OCI-LY1 (cell line): Measurements from ENCODE around the gene CNTFR.

Experiments
- H2AFZ ChIP-seq: fragments of 200-600 bp; sonication (generic), shearing (Covaris generic); 2 replicates; pipeline ENCODE4 v1.6.0; 2014; ENCODE audit warnings: antibody characterized with exemption, mild to moderate bottlenecking, low read length
- H3F3A ChIP-seq: fragments of 200-600 bp; sonication (generic), shearing (Covaris generic); 2 replicates; pipeline ENCODE4 v1.6.0; 2014; ENCODE audit warnings: mild to moderate bottlenecking, antibody characterized with exemption, low read length, moderate library complexity; ENCODE audit not compliant: insufficient read depth
- H3K27ac ChIP-seq: fragments of 200-600 bp; sonication (generic); 2 replicates; pipeline ENCODE4 v1.5.1; 2014; ENCODE audit warnings: low read length, mixed run types, mild to moderate bottlenecking, low read depth; ENCODE audit not compliant: poor library complexity, severe bottlenecking
- H3K27me3 ChIP-seq: fragments of 200-600 bp; sonication (generic); 2 replicates; pipeline ENCODE4 v1.6.0; 2014; ENCODE audit warnings: antibody characterized with exemption, mild to moderate bottlenecking, low read length, moderate library complexity; ENCODE audit not compliant: insufficient read depth
- H3K36me3 ChIP-seq: fragments of 200-600 bp; sonication (generic); 2 replicates; pipeline ENCODE4 v1.6.1; 2014; ENCODE audit warnings: mild to moderate bottlenecking, antibody characterized with exemption, low read length, moderate library complexity, mixed read lengths; ENCODE audit not compliant: insufficient read depth
- H3K4me1 ChIP-seq: fragments of 200-600 bp; sonication (generic); 2 replicates; pipeline ENCODE4 v1.5.1; 2014; ENCODE audit warnings: mild to moderate bottlenecking, low read length, moderate library complexity; ENCODE audit not compliant: insufficient read depth, severe bottlenecking
- H3K4me2 ChIP-seq: fragments of 200-600 bp; sonication (generic), shearing (Covaris generic); 2 replicates; pipeline ENCODE4 v1.6.1; 2014; ENCODE audit warnings: low read length
- H3K4me3 ChIP-seq: fragments of 200-600 bp; sonication (generic); 2 replicates; pipeline ENCODE4 v1.5.1; 2014; ENCODE audit warnings: low read length, low read depth, mild to moderate bottlenecking, mixed read lengths; ENCODE audit not compliant: poor library complexity, severe bottlenecking
- H3K79me2 ChIP-seq: fragments of 200-600 bp; shearing (Covaris generic); 2 replicates; pipeline ENCODE4 v1.6.1; 2016; ENCODE audit warnings: mixed run types, low read length, mixed read lengths; ENCODE audit not compliant: insufficient read depth
- H3K9ac ChIP-seq: fragments of 200-600 bp; sonication (generic), shearing (Covaris generic); 2 replicates; pipeline ENCODE4 v1.6.1; 2014; ENCODE audit warnings: mild to moderate bottlenecking, low read length, mixed read lengths
- H3K9me2 ChIP-seq: fragments of 200-600 bp; sonication (generic), shearing (Covaris generic); 2 replicates; pipeline ENCODE4 v1.6.1; 2014; ENCODE audit warnings: low read depth, mild to moderate bottlenecking, low read length, mixed read lengths
- H3K9me3 ChIP-seq: fragments of 200-600 bp; shearing (Covaris generic); 2 replicates; pipeline ENCODE4 v1.6.1; 2014; ENCODE audit warnings: low read length, mixed read lengths
- H4K20me1 ChIP-seq: fragments of 200-600 bp; sonication (generic), shearing (Covaris generic); 2 replicates; pipeline ENCODE4 v1.6.0; 2016; ENCODE audit warnings: mild to moderate bottlenecking, low read length; ENCODE audit not compliant: insufficient read depth
- EZH2 ChIP-seq: fragments of 200-600 bp; sonication (generic), shearing (Covaris generic); IDR thresholded peaks from 2 replicates; pipeline ENCODE4 v1.8.0; 2017; ENCODE audit warnings: borderline replicate concordance, mixed run types, mild to moderate bottlenecking, antibody characterized with exemption, low read length, moderate library complexity, mixed read lengths
- TF ChIP-seq, protein P1 (sequence below): fragments of 200-600 bp; sonication (generic), shearing (Covaris generic); IDR thresholded peaks from 2 replicates; pipeline ENCODE4 v1.5.1; 2017; ENCODE audit warnings: mild to moderate bottlenecking, antibody characterized with exemption, low read length, moderate library complexity, mixed read lengths

The CNTFR gene

GRCh38 chr9:34637356-34638137 lies 48.0 kb upstream of the CNTFR start, which contains the start of gene SIGMAR1:
TSS of gene SIGMAR1 (minus strand) at chr9:34637787. CDS start at chr9:34637697, 90 bp downstream.
- TF ChIP-seq, protein P1, sequence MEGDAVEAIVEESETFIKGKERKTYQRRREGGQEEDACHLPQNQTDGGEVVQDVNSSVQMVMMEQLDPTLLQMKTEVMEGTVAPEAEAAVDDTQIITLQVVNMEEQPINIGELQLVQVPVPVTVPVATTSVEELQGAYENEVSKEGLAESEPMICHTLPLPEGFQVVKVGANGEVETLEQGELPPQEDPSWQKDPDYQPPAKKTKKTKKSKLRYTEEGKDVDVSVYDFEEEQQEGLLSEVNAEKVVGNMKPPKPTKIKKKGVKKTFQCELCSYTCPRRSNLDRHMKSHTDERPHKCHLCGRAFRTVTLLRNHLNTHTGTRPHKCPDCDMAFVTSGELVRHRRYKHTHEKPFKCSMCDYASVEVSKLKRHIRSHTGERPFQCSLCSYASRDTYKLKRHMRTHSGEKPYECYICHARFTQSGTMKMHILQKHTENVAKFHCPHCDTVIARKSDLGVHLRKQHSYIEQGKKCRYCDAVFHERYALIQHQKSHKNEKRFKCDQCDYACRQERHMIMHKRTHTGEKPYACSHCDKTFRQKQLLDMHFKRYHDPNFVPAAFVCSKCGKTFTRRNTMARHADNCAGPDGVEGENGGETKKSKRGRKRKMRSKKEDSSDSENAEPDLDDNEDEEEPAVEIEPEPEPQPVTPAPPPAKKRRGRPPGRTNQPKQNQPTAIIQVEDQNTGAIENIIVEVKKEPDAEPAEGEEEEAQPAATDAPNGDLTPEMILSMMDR = no peak
- no peak for TF ChIP-seq EZH2
- Histone ChIP-seq H3K27ac (peak within 1 kb of the TSS; percentile 43), H3F3A (no peaks in the 10 kb centered on the region), H3K9me2 (no peaks in the 10 kb centered on the region), H3K9ac (peak within 1 kb of the TSS; percentile 92), H3K4me3 (peak within 1 kb of the TSS; percentile 92), H3K79me2 (peaks cover 13% of the 10 kb centered on the region; the same call in 1 of the 2 replicates), H4K20me1 (no peaks in the 10 kb centered on the region), H3K4me2 (peak within 1 kb of the TSS; percentile 67), H3K4me1 (peaks cover 24% of the 10 kb centered on the region), H3K36me3 (peaks cover 17% of the 10 kb centered on the region), H2AFZ (peak within 1 kb of the TSS; percentile 26; the same call in 1 of the 2 replicates), H3K9me3 (no peaks in the 10 kb centered on the region), H3K27me3 (no peaks in the 10 kb centered on the region)

DNA sequence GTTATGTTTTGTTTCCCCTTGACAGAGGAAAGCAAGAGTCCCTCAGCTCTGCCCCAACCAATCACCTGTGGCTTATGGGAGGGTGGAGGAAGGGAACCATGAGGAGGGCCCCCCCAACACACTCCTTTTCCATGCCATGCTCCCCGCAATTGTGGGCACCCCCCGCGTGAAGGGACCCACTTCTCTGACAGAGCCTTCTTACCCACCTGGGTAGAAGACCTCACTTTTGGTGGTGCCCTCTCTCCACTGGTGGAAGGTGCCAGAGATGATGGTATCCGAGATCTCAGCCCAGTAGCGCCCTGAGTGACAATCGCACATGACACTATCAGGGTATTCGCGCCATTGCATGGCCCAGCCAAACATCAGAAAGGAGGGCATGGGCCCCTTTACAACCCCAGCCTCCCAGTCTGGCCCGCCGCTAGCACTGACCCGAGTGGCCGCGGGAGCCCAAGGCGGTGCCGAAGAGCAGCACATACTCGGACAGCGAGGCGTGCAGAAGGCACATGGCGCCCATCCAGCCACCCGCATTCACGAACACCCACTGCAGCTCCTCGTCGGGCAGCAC lies 47.3 kb upstream of the CNTFR start:
- peak overlapping the region; percentile 43 for H3K27ac ChIP-seq
- no peak overlapping the region for H2AFZ ChIP-seq
- H3K4me3 ChIP-seq = peak overlapping the region; percentile 92
- TF ChIP-seq, protein P1 = no peak
- no peak for TF ChIP-seq EZH2
- no peaks in the 10 kb centered on the region for H3K9me2 ChIP-seq
- H3K79me2 ChIP-seq = peaks cover 13% of the 10 kb centered on the region; the same call in 1 of the 2 replicates
- peak overlapping the region; percentile 67 for H3K4me2 ChIP-seq
- no peaks in the 10 kb centered on the region for H3K9me3 ChIP-seq
- H3F3A ChIP-seq = no peaks in the 10 kb centered on the region
- no peaks in the 10 kb centered on the region for H3K27me3 ChIP-seq
- H3K4me1 ChIP-seq = peaks cover 24% of the 10 kb centered on the region
- peaks cover 17% of the 10 kb centered on the region for H3K36me3 ChIP-seq
- peak overlapping the region; percentile 92 for H3K9ac ChIP-seq
- H4K20me1 ChIP-seq = no peaks in the 10 kb centered on the region

DNA sequence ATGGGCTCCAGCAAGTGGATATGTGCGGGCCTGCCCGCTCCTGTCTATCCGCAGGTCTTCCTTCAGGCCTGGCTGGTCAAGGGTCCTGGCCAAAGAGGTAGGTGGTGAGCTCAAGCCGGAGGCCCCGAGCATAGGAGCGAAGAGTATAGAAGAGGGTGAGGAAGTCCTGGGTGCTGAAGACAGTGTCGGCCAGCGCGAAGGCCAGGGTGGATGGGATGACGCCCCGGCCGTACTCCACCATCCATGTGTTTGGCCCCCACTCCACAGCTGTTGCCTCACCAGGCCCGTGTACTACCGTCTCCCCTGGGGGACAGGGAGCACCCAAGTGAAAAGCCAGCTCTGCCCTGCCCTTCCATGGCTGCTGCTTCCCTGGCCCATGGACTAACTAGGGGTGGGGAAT lies 46.0 kb upstream of the CNTFR start:
- Histone ChIP-seq H3K9ac (peak overlapping the region; percentile 16; the same call in 1 of the 2 replicates), H3K9me3 (no peaks in the 10 kb centered on the region), H3K27me3 (peaks cover 4% of the 10 kb centered on the region; the same call in 1 of the 2 replicates), H3K9me2 (no peaks in the 10 kb centered on the region), H3K4me2 (peak overlapping the region; percentile 67), H3K36me3 (peaks cover 17% of the 10 kb centered on the region), H3K27ac (no peak overlapping the region), H3K79me2 (peaks cover 13% of the 10 kb centered on the region; the same call in 1 of the 2 replicates), H3K4me1 (peaks cover 24% of the 10 kb centered on the region), H2AFZ (no peak overlapping the region), H4K20me1 (no peaks in the 10 kb centered on the region), H3K4me3 (peak overlapping the region; percentile 92), H3F3A (no peaks in the 10 kb centered on the region)
- TF ChIP-seq, protein P1 = no peak
